HG03457 (cell line): ENCODE measurements around the gene VWA5B1.

Experiments used
- ATAC-seq: cut with Tn5 transposase; IDR thresholded peaks from one replicate; pipeline ENCODE4 v1.9.1; 2021; ENCODE audit warnings: moderate number of reproducible peaks; ENCODE audit not compliant: unreplicated experiment

The VWA5B1 gene

GRCh38 chr1:20320704-20321103, 30.0 kb downstream of the VWA5B1 start:
- no peak for ATAC-seq

- no peak for ATAC-seq
These were observed 30.9 kb downstream of the VWA5B1 start for GRCh38 chr1:20321573-20321972.

- ATAC-seq: no peak
These were observed 31.6 kb downstream of the VWA5B1 start for GRCh38 chr1:20322081-20322824.

GRCh38 chr1:20322825-20323612, 32.3 kb downstream of the VWA5B1 start:
- ATAC-seq: no peak

DNA sequence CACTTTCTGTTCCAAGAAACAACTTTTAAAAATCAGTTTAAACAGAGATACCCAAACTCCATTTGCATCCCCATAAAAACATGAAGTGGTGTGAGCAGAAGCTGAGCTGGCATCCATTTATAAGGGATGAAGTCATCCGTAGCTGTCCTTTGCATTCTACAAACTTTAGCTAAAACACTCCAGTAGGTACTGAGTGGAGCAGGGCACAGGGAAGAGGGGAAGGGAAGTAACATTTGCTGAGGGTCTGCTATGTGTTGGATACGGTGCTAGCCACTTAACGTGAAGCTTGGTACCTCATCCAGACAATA, 32.9 kb downstream of the VWA5B1 start:
- ATAC-seq: no peak

GRCh38 chr1:20324704-20325406, 34.2 kb downstream of the VWA5B1 start:
- no peak for ATAC-seq

DNA sequence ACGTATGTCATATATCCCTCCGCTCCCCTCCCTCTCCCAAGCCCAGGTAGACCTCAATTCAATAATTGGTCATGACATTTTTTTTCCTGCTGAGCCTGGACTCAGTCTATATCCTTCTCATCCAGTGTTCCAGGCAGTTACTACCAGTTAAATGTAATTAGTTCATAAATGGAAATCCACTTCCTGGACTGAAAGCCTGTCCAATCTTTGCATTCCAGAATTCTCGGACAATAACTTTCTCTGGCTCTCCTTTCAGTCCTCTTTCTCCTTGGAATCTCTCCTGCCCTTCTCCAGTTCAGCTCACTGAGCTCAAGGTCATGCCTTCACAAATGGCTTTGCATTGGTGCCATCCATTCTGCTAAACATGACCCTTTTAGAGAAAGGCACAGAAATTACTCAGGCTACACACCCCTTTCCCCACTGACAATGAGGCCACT, 34.8 kb downstream of the VWA5B1 start:
- ATAC-seq: no peak

GRCh38 chr1:20325844-20326420, 35.3 kb downstream of the VWA5B1 start:
- no peak for ATAC-seq

DNA sequence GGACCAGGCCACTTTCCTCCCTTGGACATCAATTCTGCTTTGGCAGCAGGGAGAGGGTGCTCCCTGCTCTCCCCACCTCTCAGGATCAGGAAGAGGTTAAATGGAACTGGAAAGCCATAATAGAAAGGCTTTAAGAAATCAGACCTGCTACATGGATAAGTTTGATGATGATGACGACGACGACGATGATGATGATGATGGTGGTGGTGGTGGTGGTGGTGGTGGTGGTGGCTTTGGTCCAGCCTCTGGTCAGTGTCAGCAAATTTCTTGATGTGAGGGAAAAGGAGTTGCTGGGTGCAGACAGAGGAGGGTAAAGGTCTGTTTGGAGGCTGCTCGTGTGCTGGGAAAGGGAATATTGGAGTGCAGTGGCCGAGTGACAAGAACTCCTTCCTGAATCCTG, 36.8 kb downstream of the VWA5B1 start:
- no peak for ATAC-seq

DNA sequence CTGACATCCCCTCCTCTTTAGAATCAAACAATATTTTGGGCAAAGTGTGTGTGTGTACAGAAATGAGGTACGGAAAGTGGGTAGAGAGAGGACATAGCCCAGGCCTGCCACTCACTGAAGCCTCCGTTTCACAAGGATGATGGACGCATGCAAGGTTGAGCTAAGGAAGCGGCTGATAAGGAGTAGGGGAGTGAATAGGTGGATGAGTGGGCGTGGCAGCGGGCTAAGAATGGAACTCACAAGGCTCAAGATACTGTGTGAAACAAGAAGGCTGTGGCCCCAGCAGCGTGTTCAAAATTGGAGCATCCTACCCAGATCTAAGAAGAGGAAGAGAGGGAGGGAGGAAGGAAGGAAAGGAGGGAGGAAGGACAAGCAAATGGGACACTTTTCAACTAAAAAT, 37.5 kb downstream of the VWA5B1 start:
- ATAC-seq: no peak

GRCh38 chr1:20329793-20330542, 39.3 kb downstream of the VWA5B1 start:
- no peak for ATAC-seq

DNA sequence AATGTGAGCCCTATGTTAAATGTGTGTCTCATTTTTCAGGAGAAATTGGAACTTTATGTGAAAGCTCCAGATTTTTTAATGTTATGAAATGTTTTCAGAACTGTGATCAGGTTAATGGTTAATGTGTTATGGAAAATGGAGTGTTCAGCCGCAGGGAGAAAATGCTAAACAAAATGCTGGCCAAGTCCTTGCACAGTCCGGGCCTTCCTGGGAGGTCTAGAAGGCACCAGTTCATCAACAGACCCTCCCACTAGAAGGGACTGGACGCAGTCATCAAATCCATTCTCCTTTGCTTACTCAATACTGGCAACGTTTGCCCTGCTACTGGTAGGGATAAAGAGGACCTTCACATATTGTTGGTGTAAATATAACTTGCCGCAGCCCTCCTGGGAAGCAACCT, 43.4 kb downstream of the VWA5B1 start:
- no peak for ATAC-seq

DNA sequence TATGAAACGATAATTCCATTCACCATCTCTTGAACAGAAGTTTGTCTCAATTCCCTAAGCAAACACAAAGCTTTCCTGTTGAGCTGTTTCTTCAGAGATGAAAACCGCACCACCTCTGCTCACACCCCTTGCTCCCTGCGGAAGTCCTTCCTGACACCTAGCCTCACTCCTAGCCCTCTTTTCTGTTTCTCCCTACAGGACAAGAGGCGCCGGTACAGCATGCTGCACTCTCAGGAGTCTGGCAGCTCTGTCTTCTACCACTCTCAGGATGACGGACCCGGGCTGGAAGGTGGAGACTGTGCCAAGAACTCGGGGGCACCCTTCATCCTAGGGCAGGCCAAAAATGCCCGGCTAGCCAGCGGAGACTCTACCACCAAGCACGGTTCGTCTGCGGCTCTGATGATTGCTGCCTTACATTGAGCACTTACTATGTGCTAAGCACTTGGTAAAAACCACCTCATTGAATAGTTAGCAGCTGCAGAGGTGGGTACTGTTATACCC, 45.5 kb downstream of the VWA5B1 start:
- ATAC-seq: no peak

DNA sequence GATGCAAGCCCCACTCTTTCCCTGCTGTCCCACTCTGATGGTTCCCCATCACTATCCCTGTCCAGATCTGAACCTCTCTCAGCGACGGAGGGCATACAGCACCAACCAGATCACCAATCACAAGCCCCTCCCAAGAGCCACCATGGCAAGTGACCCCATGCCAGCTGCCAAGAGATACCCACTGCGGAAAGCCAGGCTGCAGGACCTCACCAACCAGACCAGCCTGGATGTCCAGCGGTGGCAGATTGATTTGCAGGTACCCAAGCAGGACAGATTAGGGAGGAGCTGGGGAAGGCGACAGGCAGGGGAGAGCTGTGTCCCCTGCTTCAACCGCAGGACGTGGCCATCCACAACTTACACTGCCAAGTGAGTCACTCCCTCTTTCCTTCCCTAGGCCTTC, 46.9 kb downstream of the VWA5B1 start:
- ATAC-seq: no peak

DNA sequence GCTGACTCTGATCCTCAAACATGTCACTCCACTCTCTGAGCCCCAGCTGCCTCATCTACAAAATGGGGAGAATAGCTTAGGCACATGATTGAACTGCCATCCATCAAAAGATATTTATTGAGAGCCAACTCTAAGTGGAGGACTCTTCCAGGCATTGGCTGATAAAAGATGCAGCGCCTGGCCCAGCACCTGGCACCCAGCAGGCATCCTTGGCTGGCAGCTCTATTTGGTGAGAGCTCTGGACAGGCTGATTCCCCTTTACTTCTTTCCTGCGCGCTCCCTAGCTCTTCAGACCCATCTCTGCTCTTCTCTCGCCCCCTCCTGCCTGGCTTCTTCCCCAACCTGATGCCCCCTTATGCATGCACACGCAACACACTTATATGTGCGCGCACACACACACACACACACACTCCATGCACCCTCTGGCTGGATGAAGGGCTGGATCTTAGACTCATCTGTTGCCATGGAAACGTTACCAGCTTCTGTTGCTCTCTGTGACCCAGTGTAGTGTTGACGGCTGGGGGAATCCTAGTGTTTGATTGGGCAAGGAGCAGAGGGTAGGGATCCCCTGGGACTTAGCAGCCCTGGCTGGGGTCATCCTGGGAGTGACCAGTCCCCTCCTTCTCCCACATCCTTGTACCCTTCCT, 49.3 kb downstream of the VWA5B1 start:
- ATAC-seq: no peak

GRCh38 chr1:20342294-20343148, 51.8 kb downstream of the VWA5B1 start:
- ATAC-seq: no peak

- no peak for ATAC-seq
These were observed 52.7 kb downstream of the VWA5B1 start for GRCh38 chr1:20343149-20343937.

GRCh38 chr1:20343938-20344302, 53.2 kb downstream of the VWA5B1 start:
- no peak for ATAC-seq

- ATAC-seq: no peak
These were observed 54.1 kb downstream of the VWA5B1 start for GRCh38 chr1:20344738-20345137.
